ENCODE data around the gene PTPRN2.

PTPRN2 gene

GRCh38 chr7:157844611-157845010, 743.0 kb downstream of the PTPRN2 start:
- Mint-ChIP-seq H3K4me1 (no peaks in the 10 kb centered on the region), H3K36me3 (no peaks in the 10 kb centered on the region), H3K27me3 (peaks cover 10% of the 10 kb centered on the region), H3K27ac (no peak overlapping the region), H3K9me3 (no peaks in the 10 kb centered on the region), H3K4me3 (no peak overlapping the region)
- CTCF ChIA-PET, result no interaction called here
- no peak for DNase-seq

- Mint-ChIP-seq H3K36me3 (no peaks in the 10 kb centered on the region), H3K27me3 (peaks cover 7% of the 10 kb centered on the region), H3K27ac (no peak overlapping the region), H3K4me3 (no peak overlapping the region), H3K9me3 (no peaks in the 10 kb centered on the region), H3K4me1 (no peaks in the 10 kb centered on the region)
- CTCF ChIA-PET, result no interaction called here
- DNase-seq, result no peak
These were observed 743.5 kb downstream of the PTPRN2 start for GRCh38 chr7:157844141-157844540.

GRCh38 chr7:157843336-157844140, 744.1 kb downstream of the PTPRN2 start:
- no peak overlapping the region for H3K27ac Mint-ChIP-seq
- no peak for DNase-seq
- no peaks in the 10 kb centered on the region for H3K36me3 Mint-ChIP-seq
- H3K4me1 Mint-ChIP-seq, result no peaks in the 10 kb centered on the region
- peaks cover 5% of the 10 kb centered on the region for H3K27me3 Mint-ChIP-seq
- H3K4me3 Mint-ChIP-seq, result no peak overlapping the region
- H3K9me3 Mint-ChIP-seq, result no peaks in the 10 kb centered on the region
- CTCF ChIA-PET, result no interaction called here

GRCh38 chr7:157841773-157842370, 745.8 kb downstream of the PTPRN2 start:
- Mint-ChIP-seq H3K4me3 (no peak overlapping the region), H3K27me3 (peaks cover 9% of the 10 kb centered on the region), H3K9me3 (no peaks in the 10 kb centered on the region), H3K4me1 (no peaks in the 10 kb centered on the region), H3K36me3 (no peaks in the 10 kb centered on the region), H3K27ac (no peak overlapping the region)
- DNase-seq, result no peak
- CTCF ChIA-PET, result no interaction called here

- H3K9me3 Mint-ChIP-seq, result no peaks in the 10 kb centered on the region
- CTCF ChIA-PET, result no interaction called here
- H3K27ac Mint-ChIP-seq, result no peak overlapping the region
- DNase-seq, result no peak
- H3K27me3 Mint-ChIP-seq, result peaks cover 9% of the 10 kb centered on the region
- H3K4me1 Mint-ChIP-seq, result no peaks in the 10 kb centered on the region
- no peak overlapping the region for H3K4me3 Mint-ChIP-seq
- no peaks in the 10 kb centered on the region for H3K36me3 Mint-ChIP-seq
These were observed 746.5 kb downstream of the PTPRN2 start for GRCh38 chr7:157840914-157841772.

GRCh38 chr7:157840174-157840913, 747.3 kb downstream of the PTPRN2 start:
- H3K27ac Mint-ChIP-seq, result no peak overlapping the region
- no peaks in the 10 kb centered on the region for H3K9me3 Mint-ChIP-seq
- H3K36me3 Mint-ChIP-seq, result no peaks in the 10 kb centered on the region
- H3K4me1 Mint-ChIP-seq, result no peaks in the 10 kb centered on the region
- H3K4me3 Mint-ChIP-seq, result no peak overlapping the region
- H3K27me3 Mint-ChIP-seq, result peaks cover 8% of the 10 kb centered on the region
- DNase-seq, result no peak
- CTCF ChIA-PET, result no interaction called here

- no peaks in the 10 kb centered on the region for H3K9me3 Mint-ChIP-seq
- no peak overlapping the region for H3K27ac Mint-ChIP-seq
- H3K4me1 Mint-ChIP-seq, result no peaks in the 10 kb centered on the region
- DNase-seq, result no peak
- H3K4me3 Mint-ChIP-seq, result no peak overlapping the region
- CTCF ChIA-PET, result no interaction called here
- no peaks in the 10 kb centered on the region for H3K36me3 Mint-ChIP-seq
- H3K27me3 Mint-ChIP-seq, result peaks cover 11% of the 10 kb centered on the region
These were observed 747.9 kb downstream of the PTPRN2 start for GRCh38 chr7:157839672-157840167.

- DNase-seq, result no peak
- no peak overlapping the region for H3K27ac Mint-ChIP-seq
- H3K4me1 Mint-ChIP-seq, result no peaks in the 10 kb centered on the region
- CTCF ChIA-PET, result no interaction called here
- no peak overlapping the region for H3K4me3 Mint-ChIP-seq
- no peaks in the 10 kb centered on the region for H3K36me3 Mint-ChIP-seq
- no peaks in the 10 kb centered on the region for H3K9me3 Mint-ChIP-seq
- H3K27me3 Mint-ChIP-seq, result peaks cover 13% of the 10 kb centered on the region
These were observed 748.4 kb downstream of the PTPRN2 start for GRCh38 chr7:157839226-157839625.

- CTCF ChIA-PET, result no interaction called here
- no peak overlapping the region for H3K27ac Mint-ChIP-seq
- no peaks in the 10 kb centered on the region for H3K36me3 Mint-ChIP-seq
- H3K27me3 Mint-ChIP-seq, result peaks cover 13% of the 10 kb centered on the region
- no peak for DNase-seq
- no peak overlapping the region for H3K4me3 Mint-ChIP-seq
- no peaks in the 10 kb centered on the region for H3K4me1 Mint-ChIP-seq
- no peaks in the 10 kb centered on the region for H3K9me3 Mint-ChIP-seq
These were observed 750.1 kb downstream of the PTPRN2 start for GRCh38 chr7:157837561-157837960.

- Mint-ChIP-seq H3K36me3 (no peaks in the 10 kb centered on the region), H3K4me3 (no peak overlapping the region), H3K27me3 (peaks cover 13% of the 10 kb centered on the region), H3K4me1 (no peaks in the 10 kb centered on the region), H3K27ac (no peak overlapping the region), H3K9me3 (no peaks in the 10 kb centered on the region)
- CTCF ChIA-PET, result no interaction called here
- no peak for DNase-seq
These were observed 750.6 kb downstream of the PTPRN2 start for GRCh38 chr7:157837047-157837446.

GRCh38 chr7:157834501-157835163, 753.0 kb downstream of the PTPRN2 start:
- H3K4me1 Mint-ChIP-seq, result no peaks in the 10 kb centered on the region
- CTCF ChIA-PET, result no interaction called here
- H3K27me3 Mint-ChIP-seq, result peaks cover 24% of the 10 kb centered on the region
- H3K4me3 Mint-ChIP-seq, result no peak overlapping the region
- H3K9me3 Mint-ChIP-seq, result no peaks in the 10 kb centered on the region
- DNase-seq, result no peak
- no peaks in the 10 kb centered on the region for H3K36me3 Mint-ChIP-seq
- H3K27ac Mint-ChIP-seq, result no peak overlapping the region

- H3K9me3 Mint-ChIP-seq, result no peaks in the 10 kb centered on the region
- H3K4me1 Mint-ChIP-seq, result peaks cover 4% of the 10 kb centered on the region
- CTCF ChIA-PET, result no interaction called here
These were observed 754.6 kb downstream of the PTPRN2 start for GRCh38 chr7:157832866-157833607.

GRCh38 chr7:157832421-157832820, 755.2 kb downstream of the PTPRN2 start:
- Mint-ChIP-seq H3K27me3 (peaks cover 36% of the 10 kb centered on the region), H3K4me1 (peaks cover 10% of the 10 kb centered on the region), H3K27ac (no peak overlapping the region), H3K36me3 (no peaks in the 10 kb centered on the region), H3K4me3 (no peak overlapping the region), H3K9me3 (no peaks in the 10 kb centered on the region)
- no peak for DNase-seq
- CTCF ChIA-PET, result no interaction called here

More at GRCh38 chr7:157832866-157833607, 754.6 kb downstream of the PTPRN2 start:
- no peak overlapping the region for H3K4me3 Mint-ChIP-seq
- no peak overlapping the region for H3K27ac Mint-ChIP-seq
- no peaks in the 10 kb centered on the region for H3K36me3 Mint-ChIP-seq
- DNase-seq, result no peak
- peaks cover 34% of the 10 kb centered on the region for H3K27me3 Mint-ChIP-seq

All from activated naive CD4-positive, alpha-beta T cell treated with anti-CD3 and anti-CD28 coated beads, Interleukin-2, amount 10 ng/mL, durations not matched to agents 7 days and 5 days (primary cell).